Measurements from ENCODE around the gene LGR4. TPM values are rescaled to one million over a fixed set of nuclear protein-coding genes. Genes with fewer than 3 reads are reported as not detected.
"Not testable (repeated sequence)": the region's sequence is repeated elsewhere in the genome, so short reads cannot be mapped to it uniquely, and the experiment has no call there.

The LGR4 gene
- polyA plus RNA-seq, 3 donors, result 127 to 150 (median 149) TPM

GRCh38 chr11:27355575-27356104 is 117.0 kb downstream of the LGR4 start:
- DNase-seq (ENCODE audit: low read depth in 3 of 3, low spot score in 2 of 3), result no peak

GRCh38 chr11:27354359-27354965 is 118.1 kb downstream of the LGR4 start:
- no peak for DNase-seq (ENCODE audit: low read depth in 3 of 3, low spot score in 2 of 3)

DNA sequence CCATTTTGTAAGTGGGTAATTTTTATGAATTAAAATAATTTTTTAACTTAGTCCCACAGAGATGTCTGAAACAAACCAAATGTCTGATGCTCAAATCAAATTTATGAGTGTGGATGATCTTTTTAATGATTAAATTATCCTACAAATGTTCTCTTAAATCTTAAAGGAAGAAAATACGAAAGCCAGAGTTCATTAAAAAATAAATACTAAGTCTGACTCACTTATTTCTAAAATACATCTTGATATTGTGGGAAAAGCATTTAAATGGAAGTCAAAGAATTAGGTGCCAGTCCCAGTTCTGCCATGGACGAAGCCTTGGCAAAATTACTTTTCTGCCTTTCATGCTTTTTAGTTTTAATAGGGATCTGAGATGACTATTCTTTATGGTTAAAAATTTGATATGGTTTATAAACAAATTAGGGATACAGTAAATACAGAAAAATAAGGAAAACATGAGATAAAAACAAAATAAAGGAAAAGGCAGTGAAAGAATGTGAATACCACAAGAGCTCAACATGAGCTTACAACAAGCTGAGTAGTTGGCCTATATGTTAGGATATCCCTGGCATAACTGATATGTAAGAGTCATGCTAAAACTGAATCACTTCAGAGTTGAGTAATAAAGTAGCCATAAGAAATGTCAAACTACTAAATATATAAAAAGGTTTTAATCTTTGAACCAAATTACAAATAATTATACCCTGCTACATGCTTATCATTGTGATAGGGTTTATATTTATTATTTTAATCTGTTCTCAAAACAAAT is 118.8 kb downstream of the LGR4 start:
- no peak for DNase-seq (ENCODE audit: low read depth in 3 of 3, low spot score in 2 of 3)

- DNase-seq (ENCODE audit: low read depth in 3 of 3, low spot score in 2 of 3), result no peak
Measured at GRCh38 chr11:27352781-27353180, 119.8 kb downstream of the LGR4 start.

GRCh38 chr11:27350511-27350910 is 122.1 kb downstream of the LGR4 start:
- DNase-seq (ENCODE audit: low read depth in 3 of 3, low spot score in 2 of 3), result no peak

DNA sequence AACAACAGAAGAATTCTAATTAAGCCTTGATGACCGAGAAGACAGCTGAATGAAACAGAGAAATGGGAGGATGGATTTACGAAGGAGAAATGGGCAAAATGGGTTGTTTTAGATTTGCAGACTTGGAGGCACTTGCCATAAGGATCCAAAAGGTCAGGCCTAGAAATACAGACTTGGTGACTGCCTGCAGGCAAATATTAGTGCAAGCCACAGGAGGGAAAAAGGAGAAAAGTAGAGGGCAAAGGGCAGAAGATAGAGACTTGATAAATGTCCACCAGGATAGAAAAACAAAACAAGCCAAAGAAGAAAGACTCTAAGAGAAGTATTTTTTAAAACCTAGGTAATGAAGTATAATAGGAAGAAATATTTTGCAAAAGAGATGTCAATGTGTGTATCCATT is 122.7 kb downstream of the LGR4 start:
- DNase-seq (ENCODE audit: low read depth in 3 of 3, low spot score in 2 of 3), result no peak

GRCh38 chr11:27348340-27348873 is 124.2 kb downstream of the LGR4 start:
- DNase-seq (ENCODE audit: low read depth in 3 of 3, low spot score in 2 of 3), result no peak

DNA sequence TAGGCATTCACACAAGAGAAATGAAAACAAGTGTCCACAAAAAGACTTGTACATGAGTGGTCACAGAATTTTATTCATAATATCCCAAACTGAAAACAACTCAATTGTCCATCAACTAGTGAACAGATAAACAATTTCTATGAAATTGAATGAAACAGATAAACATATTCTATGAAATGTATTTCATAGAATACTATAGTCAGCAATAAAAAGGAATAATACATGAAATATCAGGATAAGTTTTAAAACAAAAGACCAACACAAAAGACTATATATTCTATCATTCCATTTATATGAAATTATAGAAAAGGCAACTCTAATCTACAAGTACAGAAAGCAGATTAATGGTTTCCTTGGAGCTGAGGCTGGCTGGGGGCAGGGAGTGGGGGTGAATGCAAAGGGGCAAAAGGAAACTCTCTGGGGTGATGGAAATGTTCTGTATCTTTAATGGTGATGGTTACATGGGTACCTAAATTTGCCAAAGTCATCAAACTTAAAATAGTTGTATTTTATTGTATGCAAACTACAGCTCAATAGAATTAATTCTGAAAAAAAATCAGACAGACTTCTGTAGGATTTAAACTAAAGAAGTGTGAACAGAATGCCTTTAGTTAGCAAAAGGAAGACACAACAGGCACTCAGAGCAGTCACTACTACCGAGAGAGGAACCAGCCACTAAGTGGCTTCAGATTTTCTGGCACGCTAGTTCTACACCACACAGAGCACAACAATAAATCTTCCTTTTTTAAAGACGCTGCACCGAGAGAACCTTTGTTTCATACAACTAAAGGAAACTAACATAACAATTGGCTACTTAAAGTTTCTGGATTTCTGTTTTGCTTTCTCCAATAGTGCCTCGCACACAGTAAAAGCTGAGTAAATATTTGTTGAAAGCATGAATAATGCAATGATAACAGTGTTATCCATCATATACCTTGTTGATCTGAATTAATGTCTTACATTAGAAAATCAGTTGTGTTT is 124.9 kb downstream of the LGR4 start:
- no peak for DNase-seq (ENCODE audit: low read depth in 3 of 3, low spot score in 2 of 3)

DNA sequence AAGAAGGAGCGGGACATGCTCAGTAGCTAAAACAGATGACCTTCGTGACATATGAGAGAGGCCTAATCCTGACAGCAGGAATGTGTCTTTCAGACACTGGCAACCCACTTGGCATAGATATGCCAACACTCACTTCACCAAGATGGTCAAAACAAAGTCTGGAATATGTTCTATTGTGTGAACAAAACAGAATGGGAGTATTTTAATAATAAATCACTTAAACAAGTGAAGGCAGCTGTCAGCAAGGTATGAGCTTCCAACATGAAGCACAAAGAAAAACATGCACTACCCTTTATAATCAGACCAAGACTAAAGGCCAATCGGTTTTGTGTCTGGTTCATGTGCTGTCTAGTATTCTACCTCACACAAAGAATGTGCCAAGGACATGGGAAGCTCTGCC is 132.6 kb downstream of the LGR4 start:
- DNase-seq (ENCODE audit: low read depth in 3 of 3, low spot score in 2 of 3), result no peak

DNA sequence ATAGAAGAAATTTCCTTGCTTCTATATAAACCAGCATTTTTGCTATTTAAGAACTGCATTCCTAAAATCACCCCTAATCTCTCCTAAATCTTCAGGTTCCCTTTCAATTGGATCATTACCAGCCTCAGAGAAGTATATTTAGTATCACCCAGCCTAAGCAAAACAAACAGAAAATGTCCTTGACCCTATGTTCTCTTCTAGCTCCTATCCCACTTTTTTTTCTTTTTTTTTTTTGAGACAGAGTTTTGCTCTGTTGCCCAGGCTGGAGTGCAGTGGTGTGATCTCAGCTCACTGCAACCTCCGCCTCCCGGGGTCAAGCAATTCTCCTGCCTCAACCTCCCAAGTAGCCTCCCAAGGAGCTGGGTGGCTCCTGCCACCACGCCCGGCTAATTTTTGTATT is 137.8 kb downstream of the LGR4 start:
- DNase-seq (ENCODE audit: low read depth in 3 of 3, low spot score in 2 of 3), result not testable (repeated sequence)

GRCh38 chr11:27331981-27332380 is 140.6 kb downstream of the LGR4 start:
- no peak for DNase-seq (ENCODE audit: low read depth in 3 of 3, low spot score in 2 of 3)

- no peak for DNase-seq (ENCODE audit: low read depth in 3 of 3, low spot score in 2 of 3)
Measured at GRCh38 chr11:27330633-27331270, 141.8 kb downstream of the LGR4 start.

GRCh38 chr11:27329867-27330632 is 142.5 kb downstream of the LGR4 start:
- DNase-seq (ENCODE audit: low read depth in 3 of 3, low spot score in 2 of 3), result no peak

DNA sequence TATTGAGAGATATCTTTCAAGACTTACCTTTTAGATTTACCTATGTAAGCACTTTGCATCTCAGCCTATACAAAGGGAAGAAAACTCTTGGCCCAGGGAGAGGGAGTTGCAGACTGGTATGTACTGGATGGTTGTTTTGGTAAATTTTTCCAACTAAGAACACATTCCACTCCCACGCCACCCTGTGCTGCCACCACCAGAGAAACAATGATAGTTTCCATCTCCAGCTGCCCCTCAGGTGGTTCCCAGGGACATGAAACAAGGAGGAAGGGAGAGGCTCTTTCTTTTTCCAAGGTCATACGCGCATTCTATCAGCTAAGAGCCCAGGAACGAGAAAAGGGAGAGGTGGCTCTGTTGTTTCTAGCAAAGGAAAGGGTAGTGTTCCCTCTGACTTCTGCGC is 144.0 kb downstream of the LGR4 start:
- no peak for DNase-seq (ENCODE audit: low read depth in 3 of 3, low spot score in 2 of 3)

- not testable (repeated sequence) for DNase-seq (ENCODE audit: low read depth in 3 of 3, low spot score in 2 of 3)
Measured at GRCh38 chr11:27327064-27327463, 145.5 kb downstream of the LGR4 start.

- DNase-seq (ENCODE audit: low read depth in 3 of 3, low spot score in 2 of 3), result not testable (repeated sequence)
Measured at GRCh38 chr11:27322196-27322595, 150.4 kb downstream of the LGR4 start.

- DNase-seq (ENCODE audit: low read depth in 3 of 3, low spot score in 2 of 3), result not testable (repeated sequence)
Measured at GRCh38 chr11:27321340-27321739, 151.2 kb downstream of the LGR4 start.

DNA sequence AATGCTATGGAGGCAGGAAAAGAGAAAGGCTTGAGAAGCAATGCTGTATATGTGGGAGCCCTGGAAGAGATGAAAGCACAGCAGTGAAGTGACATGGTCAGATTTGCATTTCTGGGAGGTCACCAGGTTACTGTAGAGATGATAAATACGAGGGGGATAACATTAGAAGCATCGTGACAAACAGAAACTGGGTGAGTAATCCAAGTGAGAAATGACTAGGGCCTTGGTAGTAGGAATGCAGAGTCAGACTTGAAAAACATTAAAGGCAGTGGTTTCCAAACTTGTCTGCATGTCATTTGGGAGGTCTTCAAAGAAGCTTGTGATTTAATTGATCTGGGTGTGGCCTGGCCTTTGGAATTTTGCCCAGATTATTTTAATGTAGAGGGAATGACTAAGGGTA is 153.5 kb downstream of the LGR4 start:
- no peak for DNase-seq (ENCODE audit: low read depth in 3 of 3, low spot score in 2 of 3)

- DNase-seq (ENCODE audit: low read depth in 3 of 3, low spot score in 2 of 3), result no peak
Measured at GRCh38 chr11:27317751-27318150, 154.8 kb downstream of the LGR4 start.
